Liver (tissue), 9 donors: ENCODE measurements around the gene U2AF1L4. TPM values are rescaled to one million over a fixed set of nuclear protein-coding genes. Genes with fewer than 3 reads are reported as not detected.

Experiments
- DNase-seq: peaks from one replicate; pipeline ENCODE4 v3.0.0-alpha.2; 2017; ENCODE audit warnings: low spot score
- H3K27ac ChIP-seq, 2 donors: one replicate each; pipeline ENCODE4 v1.7.0; 2013; ENCODE audit warnings: inconsistent platforms in 2 of 2, low read length in 2 of 2, control low read depth in 1 of 2, low read depth in 1 of 2, mild to moderate bottlenecking in 1 of 2
- H3K27me3 ChIP-seq, 4 donors: one replicate each; pipeline versions ENCODE4 v1.6.1 to v1.7.0; 2013; ENCODE audit warnings: low read length in 3 of 4, inconsistent platforms in 1 of 4, mild to moderate bottlenecking in 1 of 4, moderate library complexity in 1 of 4; ENCODE audit not compliant: control insufficient read depth in 4 of 4, insufficient read depth in 4 of 4
- H3K36me3 ChIP-seq, 4 donors: one replicate each; pipeline versions ENCODE4 v1.6.1 to v1.7.0; 2013; ENCODE audit warnings: low read length in 3 of 4, mild to moderate bottlenecking in 3 of 4, low read depth in 1 of 4, moderate library complexity in 1 of 4; ENCODE audit not compliant: control insufficient read depth in 4 of 4, insufficient read depth in 3 of 4
- H3K4me1 ChIP-seq, 4 donors: one replicate each; pipeline versions ENCODE4 v1.6.1 to v1.7.0; 2013; ENCODE audit warnings: low read length in 3 of 4, mild to moderate bottlenecking in 3 of 4, moderate library complexity in 1 of 4; ENCODE audit not compliant: control insufficient read depth in 4 of 4, insufficient read depth in 4 of 4
- H3K4me3 ChIP-seq, 3 donors: one replicate each; pipeline versions ENCODE4 v1.6.1 to v1.7.0; 2013; ENCODE audit warnings: low read length in 3 of 3, control low read depth in 1 of 3, low read depth in 1 of 3, mild to moderate bottlenecking in 1 of 3
- H3K9ac ChIP-seq, 2 donors: one replicate each; pipeline ENCODE4 v1.7.0; 2013; ENCODE audit warnings: low read length in 2 of 2, mild to moderate bottlenecking in 2 of 2, moderate library complexity in 2 of 2, control low read depth in 1 of 2, low read depth in 1 of 2
- H3K9me3 ChIP-seq, 4 donors: one replicate each; pipeline versions ENCODE4 v1.6.1 to v1.7.0; 2013; ENCODE audit warnings: low read length in 3 of 4; ENCODE audit not compliant: control insufficient read depth in 4 of 4
- CTCF ChIP-seq: fragments of 150-350 bp; IDR thresholded peaks from 2 replicates; pipeline ENCODE4 v1.5.1; 2017; ENCODE audit warnings: improper control_type of control experiment, low read depth, low read length; ENCODE audit not compliant: missing input control
- EGR1 ChIP-seq, 2 donors: IDR thresholded peaks; 2 replicates each; pipeline ENCODE4 v1.6.1; 2016 to 2018; ENCODE audit warnings: antibody characterized with exemption in 2 of 2, low read depth in 2 of 2
- FOXA1 ChIP-seq: IDR thresholded peaks from 2 replicates; pipeline ENCODE4 v1.6.1; 2016; ENCODE audit warnings: antibody characterized with exemption
- FOXA2 ChIP-seq: IDR thresholded peaks from 2 replicates; pipeline ENCODE4 v1.6.1; 2016; ENCODE audit warnings: antibody characterized with exemption
- GABPA ChIP-seq, 2 donors: IDR thresholded peaks in 1 of 2; conservative IDR thresholded peaks in 1 of 2; 2 replicates each; pipeline ENCODE4 v1.6.1; 2016; ENCODE audit warnings: antibody characterized with exemption in 2 of 2, mild to moderate bottlenecking in 1 of 2, moderate library complexity in 1 of 2
- HNF4A ChIP-seq, 2 donors: conservative IDR thresholded peaks; 2 replicates each; pipeline ENCODE4 v1.6.1; 2016; ENCODE audit warnings: antibody characterized with exemption in 2 of 2, mild to moderate bottlenecking in 2 of 2
- HNF4G ChIP-seq: IDR thresholded peaks from 2 replicates; pipeline ENCODE4 v1.6.1; 2016; ENCODE audit warnings: antibody characterized with exemption
- JUND ChIP-seq, 2 donors: IDR thresholded peaks; 2 replicates each; pipeline ENCODE4 v1.6.1; 2016; ENCODE audit warnings: antibody characterized with exemption in 2 of 2
- MAX ChIP-seq: IDR thresholded peaks from 2 replicates; pipeline ENCODE4 v1.6.1; 2016; ENCODE audit warnings: antibody characterized with exemption
- NR2F2 ChIP-seq: IDR thresholded peaks from 2 replicates; pipeline ENCODE4 v1.6.1; 2016; ENCODE audit warnings: antibody characterized with exemption
- REST ChIP-seq: IDR thresholded peaks from 2 replicates; pipeline ENCODE4 v1.6.1; 2016; ENCODE audit warnings: antibody characterized with exemption, mild to moderate bottlenecking
- RXRA ChIP-seq, 2 donors: IDR thresholded peaks; 2 replicates each; pipeline ENCODE4 v1.6.1; 2017 to 2018; ENCODE audit warnings: antibody characterized with exemption in 2 of 2, mild to moderate bottlenecking in 1 of 2
- TAF1 ChIP-seq: conservative IDR thresholded peaks from 2 replicates; pipeline ENCODE4 v1.6.1; 2016; ENCODE audit warnings: antibody characterized with exemption, mild to moderate bottlenecking
- YY1 ChIP-seq: IDR thresholded peaks from 2 replicates; pipeline ENCODE4 v1.6.1; 2016; ENCODE audit warnings: antibody characterized with exemption, mild to moderate bottlenecking
- ZBTB33 ChIP-seq: IDR thresholded peaks from 2 replicates; pipeline ENCODE4 v1.6.1; 2016; ENCODE audit warnings: antibody characterized with exemption
- WGBS: extraction: QIAGEN DNeasy Blood & Tissue Kit; methylation state at CpG from one replicate; pipeline ENCODE4 v1.1.7; 2013; 5-methylcytosine and 5-hydroxymethylcytosine counted together
- polyA plus RNA-seq, 2 donors: library from polyadenylated mRNA; stranded (reverse) in 1 of 2; unstranded in 1 of 2; fragments of 200-250 nt in 1 of 2; fragments of >200 nt in 1 of 2; fragmentation: Nextera tagmentation in 1 of 2; extraction: Ambion mirVana in 1 of 2; gene quantifications; one replicate each; pipeline versions ENCODE4 v1.2.1 to v1.2.3, GENCODE V29; 2013 to 2015
- total RNA-seq, 2 donors: library from RNA; depleted of rRNA; stranded (reverse); fragments of >200 nt; gene quantifications; one replicate each; pipeline ENCODE4 v1.2.3, GENCODE V29; 2014
- donor health status: healthy.
- donor health status: healthy.
- donor health status: healthy.
- donor health status: healthy.
- donor health status: healthy.

U2AF1L4 gene
- total and polyA plus RNA-seq, 4 donors = 4.5 to 36.5 (median 13.4) TPM

GRCh38 chr19:35779033-35779432, 33.8 kb upstream of the U2AF1L4 start (continued):
- TF ChIP-seq REST = no peak

GRCh38 chr19:35777961-35778360, 32.7 kb upstream of the U2AF1L4 start:
- peaks cover 0 to 1% (median 0%) of the 10 kb centered on the region in 4 donors for H3K36me3 ChIP-seq
- 83% methylated on average over 7 of the region's 7 CpGs for WGBS

More at GRCh38 chr19:35777961-35778360, 32.7 kb upstream of the U2AF1L4 start:
- H3K4me3 ChIP-seq = no peak overlapping the region
- peaks cover 0 to 5% (median 4%) of the 10 kb centered on the region in 4 donors for H3K4me1 ChIP-seq
- DNase-seq = no peak
- no peak for TF ChIP-seq JUND (IDR thresholded peaks at IDR 0.05)
- no peak for TF ChIP-seq REST
- no peak for TF ChIP-seq CTCF
- TF ChIP-seq MAX = no peak
- TF ChIP-seq EGR1 (IDR thresholded peaks at IDR 0.05; ENCODE audit: low read depth in 2 of 2) = no peak
- no peak for TF ChIP-seq FOXA1
- no peak for TF ChIP-seq NR2F2
- TF ChIP-seq GABPA (IDR thresholded peaks at IDR 0.05 in 1 of 2, conservative IDR thresholded peaks at IDR 0.05 in 1 of 2) = no peak
- TF ChIP-seq RXRA (IDR thresholded peaks at IDR 0.05) = no peak
- no peak for TF ChIP-seq HNF4G
- no peak for TF ChIP-seq FOXA2
- no peak for TF ChIP-seq HNF4A (conservative IDR thresholded peaks at IDR 0.05)
- TF ChIP-seq YY1 = no peak
- TF ChIP-seq ZBTB33 = no peak
- no peak for TF ChIP-seq TAF1
- H3K27ac ChIP-seq = no peak overlapping the region
- H3K27me3 ChIP-seq = no peaks in the 10 kb centered on the region
- H3K9ac ChIP-seq = no peak overlapping the region
- H3K9me3 ChIP-seq = no peaks in the 10 kb centered on the region
